ENCODE results near the gene ZG16. TPM values are rescaled to one million over a fixed set of nuclear protein-coding genes. Genes with fewer than 3 reads are reported as not detected.

The ZG16 gene
- total and polyA plus RNA-seq, 2 of the 8 experiments (the other 6 are each of a cell fraction or from before 2014, with no cell fraction given), result not detected

DNA sequence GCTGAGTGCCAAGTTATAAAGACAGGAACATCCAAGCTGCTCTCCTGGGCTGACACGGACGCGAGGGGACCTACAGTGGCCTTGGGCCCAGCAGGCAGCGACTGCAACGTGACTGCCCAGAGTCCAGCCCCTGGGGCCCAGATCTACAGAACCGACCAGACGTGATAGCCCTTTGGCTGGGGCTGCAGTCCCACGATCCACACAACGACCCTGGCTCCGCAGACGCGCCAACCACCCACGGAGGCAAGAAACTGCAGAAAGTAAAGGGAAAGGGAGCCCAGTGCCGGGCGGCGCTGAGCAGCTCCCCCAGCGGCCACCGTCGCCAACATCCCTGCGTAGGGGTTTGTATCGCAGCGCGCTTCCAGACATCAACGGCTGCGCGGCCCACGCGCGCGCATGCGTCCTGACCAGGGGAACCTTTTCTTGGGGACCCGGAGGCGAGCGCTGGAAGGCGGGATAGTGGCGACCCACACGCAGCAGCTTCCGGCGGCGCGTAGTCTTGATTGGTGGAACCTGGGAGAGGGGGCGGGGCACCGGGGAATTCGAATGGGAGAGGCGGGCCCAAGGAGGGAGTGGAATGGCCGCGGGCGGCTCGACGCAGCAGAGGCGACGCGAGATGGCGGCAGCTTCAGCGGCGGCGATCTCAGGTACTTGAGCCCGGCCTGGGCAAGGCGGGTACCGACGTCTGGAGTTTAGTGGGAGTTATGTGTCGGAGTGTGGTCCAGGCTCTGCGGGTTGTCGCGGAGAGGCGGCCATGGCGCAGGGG, 12.3 kb downstream of the ZG16 start, which contains the start of gene KIF22 (continued):
- TF ChIP-seq TCF12 (IDR thresholded peaks at IDR 0.05; ENCODE audit: low read depth, low read length), result 0 out of 2 replicates have a peak, but pooled peaks have one; percentile 55
- TF ChIP-seq NANOG (IDR thresholded peaks at IDR 0.05; ENCODE audit: insufficient read depth, low read depth, low read length, poor library complexity, severe bottlenecking), result no peak
- peak; percentile 25; the same call in 1 of the 2 replicates for TF ChIP-seq EGR1 (IDR thresholded peaks at IDR 0.05; ENCODE audit: borderline replicate concordance, low read depth, low read length)
- peak; percentile 89 for TF ChIP-seq ASH2L (IDR thresholded peaks at IDR 0.05; ENCODE audit: low read length)
- peak in 1 of 2 experiments; percentile 79; a peak in 1 of 3 replicates for TF ChIP-seq EP300 (IDR thresholded peaks at IDR 0.05; ENCODE audit: borderline replicate concordance in 1 of 2, low read depth in 2 of 2, low read length in 2 of 2)
- peak; percentile 90 for TF ChIP-seq NRF1 (IDR thresholded peaks at IDR 0.05; ENCODE audit: low read depth, low read length)
- peak; percentile 92 for TF ChIP-seq SP4 (IDR thresholded peaks at IDR 0.05; ENCODE audit: low read length)
- TF ChIP-seq PHF8 (conservative IDR thresholded peaks at IDR 0.05; ENCODE audit: low read depth, low read length), result peak; percentile 94
- peak; percentile 54 to 67 for TF ChIP-seq RAD21 (IDR thresholded peaks at IDR 0.05 in 1 of 2, conservative IDR thresholded peaks at IDR 0.05 in 1 of 2; ENCODE audit: low read depth in 2 of 2, low read length in 2 of 2)
- no peak for TF ChIP-seq CBX8 (IDR thresholded peaks at IDR 0.05; ENCODE audit: borderline replicate concordance, low read depth, low read length)
- no peak for TF ChIP-seq ZNF274 (IDR thresholded peaks at IDR 0.05; ENCODE audit: borderline replicate concordance, extremely low read depth, low read length)
- TF ChIP-seq TEAD4 (IDR thresholded peaks at IDR 0.05; ENCODE audit: low read depth, low read length), result peak; percentile 74; the same call in 1 of the 2 replicates
- TF ChIP-seq SAP30 (IDR thresholded peaks at IDR 0.05; ENCODE audit: insufficient read depth, insufficient replicate concordance, low read length), result no peak
- TF ChIP-seq CTCF (IDR thresholded peaks at IDR 0.05; ENCODE audit: control extremely low read depth in 1 of 3, insufficient read depth in 1 of 3, low read depth in 1 of 3, low read length in 3 of 3), result peak; percentile 78 to 84 (median 81)
- TF ChIP-seq E2F6 (IDR thresholded peaks at IDR 0.05), result peak; percentile 73
- TF ChIP-seq CHD2 (IDR thresholded peaks at IDR 0.05; ENCODE audit: low read length), result no peak; the same call in 1 of the 2 replicates
- peak; percentile 38 to 67; a peak in 1 of 4 replicates for TF ChIP-seq SIN3A (conservative IDR thresholded peaks at IDR 0.05 in 1 of 2, IDR thresholded peaks at IDR 0.05 in 1 of 2; ENCODE audit: low read depth in 1 of 2, low read length in 2 of 2)
- peak; percentile 15; the same call in 1 of the 2 replicates for TF ChIP-seq SIX5 (IDR thresholded peaks at IDR 0.05; ENCODE audit: low read depth, low read length)
